Smooth muscle cell (in vitro differentiated cells): ENCODE results near the gene BCAP29. TPM values are rescaled to one million over a fixed set of nuclear protein-coding genes. Genes with fewer than 3 reads are reported as not detected.

ENCODE experiments used
- DNase-seq: peaks from one replicate; lab custom pipeline; 2025; ENCODE audit not compliant: unreplicated experiment; lab: John Stamatoyannopoulos, UW
- H2AFZ ChIP-seq: fragments of 200-600 bp; sonication (generic); 2 replicates; pipeline ENCODE4 v1.6.0; 2016; ENCODE audit warnings: antibody characterized with exemption, low read depth, mild to moderate bottlenecking
- H3F3A ChIP-seq: fragments of 200-600 bp; sonication (generic); 2 replicates; pipeline ENCODE4 v1.6.0; 2017; ENCODE audit warnings: antibody characterized with exemption, low read depth
- H3K27ac ChIP-seq: fragments of 200-600 bp; sonication (generic); 2 replicates; pipeline ENCODE4 v1.5.1; 2016; ENCODE audit warnings: low read depth, mild to moderate bottlenecking
- H3K27me3 ChIP-seq: fragments of 200-600 bp; sonication (generic); 2 replicates; pipeline ENCODE4 v1.6.1; 2016; ENCODE audit warnings: low read depth, mild to moderate bottlenecking
- H3K36me3 ChIP-seq: fragments of 200-600 bp; sonication (generic); 2 replicates; pipeline ENCODE4 v1.5.1; 2016; ENCODE audit warnings: low read depth
- H3K4me1 ChIP-seq: fragments of 200-600 bp; sonication (generic); 2 replicates; pipeline ENCODE4 v1.5.1; 2016; ENCODE audit warnings: low read depth
- H3K4me2 ChIP-seq: fragments of 200-600 bp; sonication (generic); 2 replicates; pipeline ENCODE4 v1.6.0; 2016; ENCODE audit warnings: mild to moderate bottlenecking
- H3K4me3 ChIP-seq: fragments of 200-600 bp; sonication (generic); 2 replicates; pipeline ENCODE4 v1.5.1; 2016; ENCODE audit warnings: mild to moderate bottlenecking
- H3K79me2 ChIP-seq: fragments of 200-600 bp; sonication (generic); 2 replicates; pipeline ENCODE4 v1.6.0; 2016; ENCODE audit warnings: low read depth, mild to moderate bottlenecking
- H3K9ac ChIP-seq: fragments of 200-600 bp; sonication (generic); 2 replicates; pipeline ENCODE4 v1.6.0; 2016; ENCODE audit warnings: low read depth
- H3K9me3 ChIP-seq: fragments of 200-600 bp; sonication (generic); replicated peaks from 2 replicates; pipeline ENCODE4 v1.5.1; 2016; ENCODE audit warnings: low read depth
- H4K20me1 ChIP-seq: fragments of 200-600 bp; sonication (generic); 2 replicates; pipeline ENCODE4 v1.6.0; 2016; ENCODE audit warnings: low read depth
- WGBS: methylation state at CpG from one replicate; pipeline ENCODE4 v1.1.7; 2016; ENCODE audit warnings: low lambda C conversion rate; 5-methylcytosine and 5-hydroxymethylcytosine counted together
- polyA plus RNA-seq: library from polyadenylated mRNA; unstranded; fragments of >200 nt; fragmentation: Nextera tagmentation; extraction: Ambion mirVana; gene quantifications from 2 replicates; pipeline ENCODE4 v1.2.1, GENCODE V29; 2016
- total RNA-seq: library from RNA; depleted of rRNA; stranded (reverse); fragments of >200 nt; gene quantifications from 2 replicates; pipeline ENCODE4 v1.2.3, GENCODE V29; 2014
- TF ChIP-seq, protein P1 (sequence below): fragments of 200-600 bp; sonication (generic); IDR thresholded peaks from 2 replicates; pipeline ENCODE4 v1.5.1; 2017; ENCODE audit warnings: borderline replicate concordance, mild to moderate bottlenecking, antibody characterized with exemption; ENCODE audit not compliant: insufficient read depth, poor library complexity, severe bottlenecking

BCAP29 gene
- total and polyA plus RNA-seq, 2 experiments from 2014 or later: 36.3 to 135 TPM

DNA sequence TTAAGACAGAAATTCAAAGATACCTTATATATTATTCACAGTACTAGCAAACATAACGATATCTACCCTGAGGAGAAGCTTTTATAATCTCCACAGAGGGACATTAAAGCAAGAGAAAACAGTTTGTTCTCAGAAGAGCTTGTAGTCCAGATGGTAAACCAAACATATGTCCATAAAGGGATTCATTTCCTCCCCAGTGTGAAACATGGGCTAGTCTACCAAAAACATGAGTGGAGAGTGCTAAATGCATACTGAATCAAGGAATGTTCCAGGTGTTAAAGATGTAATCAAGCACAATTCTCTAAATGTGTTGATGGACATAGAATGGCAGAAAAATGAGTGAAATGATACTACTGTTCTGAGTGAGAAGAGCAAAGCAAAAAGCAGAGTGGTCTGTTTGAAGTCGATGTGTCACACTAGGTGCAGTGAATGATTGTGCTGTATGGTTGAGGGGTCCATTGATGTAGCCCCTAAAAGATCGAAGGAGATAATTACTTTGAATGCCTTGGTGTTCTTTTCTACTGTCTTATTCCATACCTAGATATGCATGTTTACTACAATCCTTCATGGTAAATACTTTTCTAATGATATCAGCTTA lies 25.3 kb downstream of the BCAP29 start:
- no peak overlapping the region for H3K4me3 ChIP-seq
- no peak for DNase-seq
- TF ChIP-seq, protein P1, sequence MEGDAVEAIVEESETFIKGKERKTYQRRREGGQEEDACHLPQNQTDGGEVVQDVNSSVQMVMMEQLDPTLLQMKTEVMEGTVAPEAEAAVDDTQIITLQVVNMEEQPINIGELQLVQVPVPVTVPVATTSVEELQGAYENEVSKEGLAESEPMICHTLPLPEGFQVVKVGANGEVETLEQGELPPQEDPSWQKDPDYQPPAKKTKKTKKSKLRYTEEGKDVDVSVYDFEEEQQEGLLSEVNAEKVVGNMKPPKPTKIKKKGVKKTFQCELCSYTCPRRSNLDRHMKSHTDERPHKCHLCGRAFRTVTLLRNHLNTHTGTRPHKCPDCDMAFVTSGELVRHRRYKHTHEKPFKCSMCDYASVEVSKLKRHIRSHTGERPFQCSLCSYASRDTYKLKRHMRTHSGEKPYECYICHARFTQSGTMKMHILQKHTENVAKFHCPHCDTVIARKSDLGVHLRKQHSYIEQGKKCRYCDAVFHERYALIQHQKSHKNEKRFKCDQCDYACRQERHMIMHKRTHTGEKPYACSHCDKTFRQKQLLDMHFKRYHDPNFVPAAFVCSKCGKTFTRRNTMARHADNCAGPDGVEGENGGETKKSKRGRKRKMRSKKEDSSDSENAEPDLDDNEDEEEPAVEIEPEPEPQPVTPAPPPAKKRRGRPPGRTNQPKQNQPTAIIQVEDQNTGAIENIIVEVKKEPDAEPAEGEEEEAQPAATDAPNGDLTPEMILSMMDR: no peak
- H4K20me1 ChIP-seq: peaks cover 6% of the 10 kb centered on the region
- H3F3A ChIP-seq: no peaks in the 10 kb centered on the region
- no peaks in the 10 kb centered on the region for H3K4me1 ChIP-seq
- no peak overlapping the region for H3K27ac ChIP-seq
- no peak overlapping the region for H2AFZ ChIP-seq
- H3K79me2 ChIP-seq: no peaks in the 10 kb centered on the region
- peaks cover 17% of the 10 kb centered on the region for H3K36me3 ChIP-seq
- no peak overlapping the region for H3K9ac ChIP-seq
- H3K9me3 ChIP-seq: no peaks in the 10 kb centered on the region
- WGBS: 94% methylated on average over 3 of the region's 3 CpGs
- no peaks in the 10 kb centered on the region for H3K27me3 ChIP-seq
- no peak overlapping the region for H3K4me2 ChIP-seq

DNA sequence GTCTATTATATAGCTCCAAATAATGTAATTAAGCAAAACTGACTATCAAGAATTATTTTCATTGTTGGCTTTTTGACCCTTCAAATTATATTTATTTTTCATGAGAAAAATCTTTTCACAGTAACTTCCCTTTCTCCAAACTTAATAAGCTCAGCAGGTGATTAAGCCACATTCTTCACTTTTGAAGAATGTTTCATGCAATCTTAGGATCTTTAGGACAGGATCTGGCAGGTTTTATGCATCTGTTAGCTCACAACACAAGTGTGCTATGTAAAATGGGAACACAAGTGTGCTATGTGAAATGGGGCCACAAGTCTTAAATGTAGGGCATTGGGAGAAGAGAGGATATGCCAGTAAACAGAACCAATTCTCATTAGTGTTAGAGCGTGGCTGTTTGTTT lies 26.3 kb downstream of the BCAP29 start:
- no peak for DNase-seq
- H3F3A ChIP-seq: no peaks in the 10 kb centered on the region
- H3K27me3 ChIP-seq: no peaks in the 10 kb centered on the region
- no peak overlapping the region for H3K9ac ChIP-seq
- H3K9me3 ChIP-seq: no peaks in the 10 kb centered on the region
- 97% methylated on average over 1 of the region's 1 CpG for WGBS
- H4K20me1 ChIP-seq: peaks cover 6% of the 10 kb centered on the region
- H2AFZ ChIP-seq: no peak overlapping the region
- peaks cover 7% of the 10 kb centered on the region for H3K36me3 ChIP-seq
- H3K4me2 ChIP-seq: no peak overlapping the region
- H3K79me2 ChIP-seq: no peaks in the 10 kb centered on the region
- TF ChIP-seq, protein P1: no peak
- no peak overlapping the region for H3K27ac ChIP-seq
- no peaks in the 10 kb centered on the region for H3K4me1 ChIP-seq
- H3K4me3 ChIP-seq: no peak overlapping the region

DNA sequence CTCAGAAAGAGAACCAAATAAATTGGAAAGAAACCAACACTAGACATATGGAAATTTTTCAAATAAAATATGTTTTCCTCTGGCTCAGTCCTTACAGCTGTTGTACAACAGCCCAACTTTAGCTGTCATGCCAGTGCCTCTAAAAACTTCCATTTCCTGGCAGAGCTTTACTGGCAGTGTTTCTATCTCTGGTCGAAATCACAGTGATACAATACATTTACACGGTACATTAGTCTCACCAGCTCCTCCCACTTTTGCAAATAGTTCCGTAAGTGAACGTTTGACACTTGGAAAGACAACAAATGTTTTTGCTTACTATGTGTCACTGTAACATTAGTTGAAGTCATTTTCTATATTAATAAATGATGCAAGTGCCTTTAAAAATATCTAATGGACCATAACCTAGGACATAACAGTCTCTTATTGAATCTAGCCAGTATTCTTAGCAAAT lies 29.8 kb downstream of the BCAP29 start:
- DNase-seq: no peak
- no peak overlapping the region for H2AFZ ChIP-seq
- H3K9ac ChIP-seq: no peak overlapping the region
- no peak overlapping the region for H3K27ac ChIP-seq
- WGBS: 94% methylated on average over 4 of the region's 4 CpGs
- H3K9me3 ChIP-seq: no peaks in the 10 kb centered on the region
- H3K4me3 ChIP-seq: no peak overlapping the region
- TF ChIP-seq, protein P1: no peak
- H3K27me3 ChIP-seq: no peaks in the 10 kb centered on the region
- peaks cover 6% of the 10 kb centered on the region for H3K36me3 ChIP-seq
- no peak overlapping the region for H3K4me2 ChIP-seq
- H3F3A ChIP-seq: no peaks in the 10 kb centered on the region
- peaks cover 6% of the 10 kb centered on the region for H4K20me1 ChIP-seq
- no peaks in the 10 kb centered on the region for H3K4me1 ChIP-seq
- H3K79me2 ChIP-seq: no peaks in the 10 kb centered on the region

DNA sequence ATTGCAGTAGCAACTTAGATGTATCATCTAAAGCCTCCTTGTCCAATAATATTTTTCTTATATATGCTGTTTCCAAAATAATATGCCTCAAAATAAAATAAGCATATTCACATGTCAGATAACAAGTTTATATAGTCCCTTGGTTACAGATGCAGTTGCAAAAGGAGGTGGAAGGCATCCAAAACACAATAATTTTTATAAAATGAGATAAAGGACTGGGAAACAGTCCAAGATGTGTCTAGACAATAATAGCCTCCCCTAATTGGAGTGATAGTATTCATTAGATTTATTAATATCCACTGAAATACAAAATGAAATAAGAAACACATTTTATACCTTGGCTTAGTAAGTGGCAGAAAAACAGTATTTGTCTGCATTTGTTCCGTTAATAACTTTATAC lies 30.3 kb downstream of the BCAP29 start:
- Histone ChIP-seq H3K4me1 (no peaks in the 10 kb centered on the region), H3F3A (no peaks in the 10 kb centered on the region), H2AFZ (no peak overlapping the region), H3K9me3 (no peaks in the 10 kb centered on the region), H3K36me3 (peaks cover 6% of the 10 kb centered on the region), H3K27me3 (no peaks in the 10 kb centered on the region), H3K9ac (no peak overlapping the region), H3K27ac (no peak overlapping the region), H3K4me3 (no peak overlapping the region), H3K79me2 (no peaks in the 10 kb centered on the region), H4K20me1 (peaks cover 6% of the 10 kb centered on the region), H3K4me2 (no peak overlapping the region)
- TF ChIP-seq, protein P1: no peak
- WGBS: 97% methylated on average over 1 of the region's 1 CpG
- no peak for DNase-seq
